Lung (tissue), 12 donors: ENCODE measurements around the gene NDUFB11. TPM values are rescaled to one million over a fixed set of nuclear protein-coding genes. Genes with fewer than 3 reads are reported as not detected.

ENCODE experiments used
- ATAC-seq: fragments of 200-7000 bp; cut with Tn5 transposase; one replicate; pipeline ENCODE4 v1.9.1; 2020; ENCODE audit warnings: moderate number of reproducible peaks; ENCODE audit not compliant: insufficient read depth, low FRiP score
- DNase-seq, 3 donors: peaks; one replicate each; pipeline ENCODE4 v3.0.0-alpha.2; 2013 to 2017
- H3K27ac ChIP-seq, 2 donors: one replicate each; pipeline ENCODE4 v1.5.1; 2013; ENCODE audit warnings: mild to moderate bottlenecking in 2 of 2, moderate library complexity in 2 of 2, control low read depth in 1 of 2, inconsistent platforms in 1 of 2, low read depth in 1 of 2, low read length in 1 of 2
- H3K27me3 ChIP-seq, 3 donors: one replicate each; pipeline ENCODE4 v1.5.1; 2013; ENCODE audit warnings: low read length in 2 of 3; ENCODE audit not compliant: control insufficient read depth in 3 of 3, insufficient read depth in 3 of 3
- H3K36me3 ChIP-seq, 4 donors: one replicate each; pipeline ENCODE4 v1.5.1; 2013; ENCODE audit warnings: low read length in 4 of 4, mild to moderate bottlenecking in 1 of 4, moderate library complexity in 1 of 4; ENCODE audit not compliant: control insufficient read depth in 4 of 4, insufficient read depth in 4 of 4
- H3K4me1 ChIP-seq, 5 donors: one replicate each; pipeline ENCODE4 v1.5.1; 2013; ENCODE audit warnings: low read length in 5 of 5, mild to moderate bottlenecking in 2 of 5, moderate library complexity in 1 of 5; ENCODE audit not compliant: control insufficient read depth in 5 of 5, insufficient read depth in 5 of 5
- H3K4me3 ChIP-seq: one replicate; pipeline ENCODE4 v1.5.1; 2013; ENCODE audit warnings: mild to moderate bottlenecking, control low read depth, moderate library complexity
- H3K9ac ChIP-seq, 2 donors: one replicate each; pipeline ENCODE4 v1.5.1; 2013; ENCODE audit warnings: low read length in 2 of 2, control low read depth in 1 of 2; ENCODE audit not compliant: insufficient read depth in 1 of 2
- H3K9me3 ChIP-seq, 4 donors: one replicate each; pipeline ENCODE4 v1.5.1; 2013; ENCODE audit warnings: low read length in 3 of 4, mild to moderate bottlenecking in 1 of 4, moderate library complexity in 1 of 4; ENCODE audit not compliant: control insufficient read depth in 4 of 4, insufficient read depth in 3 of 4
- CTCF ChIP-seq: IDR thresholded peaks from 2 replicates; pipeline ENCODE4 v1.5.1; 2012; ENCODE audit warnings: mild to moderate bottlenecking; ENCODE audit errors: control extremely low read depth, extremely low read depth
- WGBS, 2 donors: extraction: QIAGEN DNeasy Blood & Tissue Kit; methylation state at CpG; one replicate each; pipeline ENCODE4 v1.1.7; 2013; 5-methylcytosine and 5-hydroxymethylcytosine counted together
- polyA plus RNA-seq, 2 donors: library from polyadenylated mRNA; stranded (reverse); fragments of 200-250 nt; gene quantifications; one replicate each; pipeline ENCODE4 v1.2.1, GENCODE V29; 2013
- total RNA-seq, 2 donors: library from RNA; depleted of rRNA in 1 of 2; stranded (reverse); fragments of >200 nt in 1 of 2; gene quantifications; one replicate each; pipeline ENCODE4 v1.2.1, GENCODE V29; 2014 to 2021
- donor health status: control.
- donor health status: control.
- donor health status: Bipolar disorder and iron deficiency.
- donor health status: healthy.
- donor health status: DM: yes; HTN: yes; CAD: no.

Gene NDUFB11
- total and polyA plus RNA-seq, 4 donors = 69.7 to 96.0 (median 76.0) TPM

- Histone ChIP-seq H3K4me3 (no peak overlapping the region), H3K9me3 (no peaks in the 10 kb centered on the region), H3K9ac (no peak overlapping the region), H3K36me3 (peaks cover 4 to 21% (median 7%) of the 10 kb centered on the region in 4 donors), H3K4me1 (no peaks in the 10 kb centered on the region), H3K27me3 (peaks cover 0 to 7% (median 3%) of the 10 kb centered on the region in 3 donors), H3K27ac (no peak overlapping the region)
- WGBS, 2 donors = 81 to 96% methylated on average over 6 of the region's 6 CpGs
- no peak for TF ChIP-seq CTCF
- ATAC-seq (no peak), DNase-seq (no peak)
Observed at GRCh38 chrX:47168495-47169073, 24.1 kb upstream of the NDUFB11 start.

GRCh38 chrX:47166126-47166525 lies 21.6 kb upstream of the NDUFB11 start:
- DNase-seq = no peak
- Histone ChIP-seq H3K9ac (no peak overlapping the region), H3K4me3 (no peak overlapping the region), H3K9me3 (no peaks in the 10 kb centered on the region), H3K4me1 (no peaks in the 10 kb centered on the region), H3K27ac (no peak overlapping the region), H3K27me3 (peaks cover 0 to 3% (median 2%) of the 10 kb centered on the region in 3 donors), H3K36me3 (peaks cover 0 to 6% (median 4%) of the 10 kb centered on the region in 4 donors)
- no peak for TF ChIP-seq CTCF
- 88 to 89% methylated on average over 5 of the region's 5 CpGs for WGBS, 2 donors
- ATAC-seq = no peak

GRCh38 chrX:47164420-47164819 lies 19.9 kb upstream of the NDUFB11 start:
- 93% methylated on average over 3 of the region's 3 CpGs for WGBS, 2 donors
- no peak for TF ChIP-seq CTCF
- Histone ChIP-seq H3K27ac (no peak overlapping the region), H3K9ac (no peak overlapping the region), H3K4me3 (no peak overlapping the region), H3K4me1 (no peaks in the 10 kb centered on the region), H3K27me3 (peaks cover 0 to 3% (median 3%) of the 10 kb centered on the region in 3 donors), H3K36me3 (peaks cover 0 to 5% (median under 1%) of the 10 kb centered on the region in 4 donors), H3K9me3 (no peaks in the 10 kb centered on the region)
- DNase-seq (no peak), ATAC-seq (no peak)
